IMR-90 (cell line): ENCODE results near the gene ZNRF4.
"Not testable (repeated sequence)": the region's sequence is repeated elsewhere in the genome, so short reads cannot be mapped to it uniquely, and the experiment has no call there.

Source experiments
- BHLHE40 ChIP-seq: fragments of 150-350 bp; IDR thresholded peaks from 2 replicates; pipeline ENCODE4 v1.6.1; 2016; ENCODE audit warnings: mild to moderate bottlenecking, low read depth, low read length
- CEBPB ChIP-seq: IDR thresholded peaks from 2 replicates; pipeline ENCODE4 v1.6.1; 2012; ENCODE audit warnings: low read depth, low read length, improper control_type of control experiment
- CTCF ChIP-seq: conservative IDR thresholded peaks from 2 replicates; pipeline ENCODE4 v1.5.1; 2012; ENCODE audit warnings: mild to moderate bottlenecking, low read depth, low read length, improper control_type of control experiment
- FOS ChIP-seq: fragments of 150-350 bp; IDR thresholded peaks from 2 replicates; pipeline ENCODE4 v1.6.1; 2016; ENCODE audit warnings: low read depth, low read length
- MAZ ChIP-seq: IDR thresholded peaks from 2 replicates; pipeline ENCODE4 v1.6.1; 2012; ENCODE audit warnings: low read depth, mild to moderate bottlenecking, low read length, improper control_type of control experiment, moderate library complexity, borderline replicate concordance
- MXI1 ChIP-seq: IDR thresholded peaks from 2 replicates; pipeline ENCODE4 v1.6.1; 2012; ENCODE audit warnings: low read depth, mild to moderate bottlenecking, low read length, moderate library complexity, borderline replicate concordance
- POLR2A ChIP-seq: IDR thresholded peaks from 2 replicates; pipeline ENCODE4 v1.6.1; 2012; ENCODE audit warnings: mild to moderate bottlenecking, low read depth, low read length
- RAD21 ChIP-seq: IDR thresholded peaks from 2 replicates; pipeline ENCODE4 v1.6.1; 2012; ENCODE audit warnings: low read length, improper control_type of control experiment
- RCOR1 ChIP-seq: IDR thresholded peaks from 2 replicates; pipeline ENCODE4 v1.6.1; 2012; ENCODE audit warnings: mild to moderate bottlenecking, low read length, improper control_type of control experiment; ENCODE audit not compliant: insufficient replicate concordance
- RFX5 ChIP-seq: IDR thresholded peaks from 2 replicates; pipeline ENCODE4 v1.8.0; 2012; ENCODE audit warnings: low read depth, mild to moderate bottlenecking, low read length, moderate library complexity
- SMC3 ChIP-seq: fragments of 150-350 bp; IDR thresholded peaks from 2 replicates; pipeline ENCODE4 v1.6.1; 2016; ENCODE audit warnings: low read depth, mild to moderate bottlenecking, antibody characterized with exemption, low read length, moderate library complexity
- USF2 ChIP-seq: fragments of 150-350 bp; IDR thresholded peaks from 2 replicates; pipeline ENCODE4 v1.6.1; 2017; ENCODE audit warnings: mild to moderate bottlenecking, antibody characterized with exemption, low read length, low read depth

GRCh38 chr19:5406198-5406597 lies 49.0 kb upstream of the ZNRF4 start:
- not testable (repeated sequence) for TF ChIP-seq CTCF, POLR2A, BHLHE40, SMC3, CEBPB, USF2, RFX5, MXI1, RCOR1, RAD21, MAZ, FOS
